ENCODE results near the gene LPCAT2.

The LPCAT2 gene

GRCh38 chr16:55496509-55497145, 12.2 kb upstream of the LPCAT2 start:
- ChIA-PET CTCF (interaction anchor here (1.3 to 1.8 kb wide), 2 partner anchors 8 to 32 kb away, joined by 3 to 4 read pairs; no protein-coding TSS in a partner anchor), POLR2A (no interaction called here)
- TF ChIP-seq CTCF (IDR thresholded peaks at IDR 0.05; ENCODE audit: control extremely low read depth, extremely low read depth, low read depth, missing control alignments) = no peak
- no peak for DNase-seq (ENCODE audit: extremely low spot score)

- POLR2A ChIA-PET = no interaction called here
- no peak for TF ChIP-seq CTCF (IDR thresholded peaks at IDR 0.05; ENCODE audit: control extremely low read depth, extremely low read depth, low read depth, missing control alignments)
- CTCF ChIA-PET = interaction anchor here (1.8 kb wide), 1 partner anchor 9 kb away, joined by 4 read pairs; no protein-coding TSS in a partner anchor
- DNase-seq (ENCODE audit: extremely low spot score) = no peak
Measured at GRCh38 chr16:55497558-55497957, 11.3 kb upstream of the LPCAT2 start.

- ChIA-PET POLR2A (no interaction called here), CTCF (interaction anchor here (1.8 kb wide), 1 partner anchor 10 kb away, joined by 4 read pairs; no protein-coding TSS in a partner anchor)
- TF ChIP-seq CTCF (IDR thresholded peaks at IDR 0.05; ENCODE audit: control extremely low read depth, extremely low read depth, low read depth, missing control alignments) = no peak
- no peak for DNase-seq (ENCODE audit: extremely low spot score)
Measured at GRCh38 chr16:55498101-55498500, 10.8 kb upstream of the LPCAT2 start.

- DNase-seq (ENCODE audit: extremely low spot score) = no peak
Measured at GRCh38 chr16:55499281-55499680, 9.6 kb upstream of the LPCAT2 start.

GRCh38 chr16:55499951-55500529, 8.8 kb upstream of the LPCAT2 start:
- DNase-seq (ENCODE audit: extremely low spot score) = peak; percentile 4

More at GRCh38 chr16:55499281-55499680, 9.6 kb upstream of the LPCAT2 start:
- ChIA-PET POLR2A (no interaction called here), CTCF (no interaction called here)
- TF ChIP-seq CTCF (IDR thresholded peaks at IDR 0.05; ENCODE audit: control extremely low read depth, extremely low read depth, low read depth, missing control alignments) = no peak

GRCh38 chr16:55500530-55501011, 8.3 kb upstream of the LPCAT2 start:
- ChIA-PET CTCF (interaction anchor here (2.0 kb wide), 1 partner anchor 36 kb away, joined by 11 read pairs; no protein-coding TSS in a partner anchor), POLR2A (no interaction called here)

More at GRCh38 chr16:55499951-55500529, 8.8 kb upstream of the LPCAT2 start:
- ChIA-PET POLR2A (no interaction called here), CTCF (interaction anchor here (2.0 kb wide), 1 partner anchor 35 kb away, joined by 11 read pairs; no protein-coding TSS in a partner anchor)
- TF ChIP-seq CTCF (IDR thresholded peaks at IDR 0.05; ENCODE audit: control extremely low read depth, extremely low read depth, low read depth, missing control alignments) = no peak

More at GRCh38 chr16:55500530-55501011, 8.3 kb upstream of the LPCAT2 start:
- no peak for TF ChIP-seq CTCF (IDR thresholded peaks at IDR 0.05; ENCODE audit: control extremely low read depth, extremely low read depth, low read depth, missing control alignments)
- peak; percentile 6 for DNase-seq (ENCODE audit: extremely low spot score)
